ENCODE results near the gene TCL1A.

The TCL1A gene

DNA sequence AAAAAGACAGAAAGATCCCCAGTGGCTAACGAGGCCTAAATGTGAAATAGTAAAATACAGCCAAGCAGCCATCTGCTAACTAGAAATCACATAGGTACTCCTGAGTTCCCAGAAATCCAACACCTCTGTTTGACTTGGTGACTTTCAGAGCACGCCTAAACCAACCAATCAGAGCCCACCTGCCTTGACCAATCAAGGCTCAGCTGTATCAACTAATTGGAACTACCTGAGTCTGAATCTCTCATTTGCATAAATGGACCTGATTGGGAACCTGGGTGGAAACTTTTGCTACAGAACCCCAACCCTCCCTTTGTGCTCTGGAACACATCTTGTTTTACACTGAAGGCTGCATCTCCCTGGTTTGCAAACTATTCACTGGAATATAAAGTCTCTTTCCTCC, 32.8 kb downstream of the TCL1A start:
- no peak overlapping the region for H3K4me3 ChIP-seq (ENCODE audit: control insufficient read depth, low read depth, low read length)
- DNase-seq (ENCODE audit: low read depth): no peak
- TF ChIP-seq CTCF (conservative IDR thresholded peaks at IDR 0.05; ENCODE audit: control insufficient read depth, insufficient read depth, low read depth, low read length): no peak

DNA sequence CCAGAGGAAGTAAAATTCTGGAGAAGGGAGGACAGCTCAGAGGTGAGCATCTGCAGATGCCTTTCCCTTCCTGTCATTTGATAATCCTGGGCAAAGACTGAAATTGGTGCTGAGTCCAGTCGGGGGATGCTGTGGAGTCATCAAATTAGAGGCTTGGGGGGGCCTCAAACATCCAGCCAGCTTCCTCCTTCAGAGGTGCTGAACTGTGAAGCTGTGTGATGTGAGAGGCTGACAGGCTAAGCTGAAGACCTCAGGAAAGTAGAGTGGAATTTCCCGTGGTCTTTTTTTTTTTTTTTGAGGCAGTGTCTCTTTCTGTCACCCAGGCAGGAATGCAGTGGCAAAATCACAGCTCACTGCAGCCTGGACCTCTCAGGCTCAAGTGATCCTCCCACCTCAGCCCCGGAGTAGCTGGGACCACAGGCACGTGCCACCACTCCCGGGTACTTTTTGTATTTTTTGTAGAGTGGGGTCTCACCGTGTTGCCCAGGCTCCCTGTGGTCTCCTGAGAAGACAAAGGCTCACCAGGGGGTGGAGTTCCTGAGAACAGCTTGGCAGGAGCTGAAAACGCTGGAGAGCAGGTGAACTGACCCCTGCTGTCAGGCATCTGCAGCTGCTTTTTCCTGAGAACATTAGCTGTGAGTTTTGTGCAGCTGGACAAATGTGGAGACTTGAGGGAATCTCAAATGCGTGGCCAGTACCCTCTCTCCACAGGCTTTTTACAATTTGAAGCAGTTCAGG, 33.8 kb downstream of the TCL1A start:
- no peak overlapping the region for H3K4me3 ChIP-seq (ENCODE audit: control insufficient read depth, low read depth, low read length)
- TF ChIP-seq CTCF (conservative IDR thresholded peaks at IDR 0.05; ENCODE audit: control insufficient read depth, insufficient read depth, low read depth, low read length): no peak
- DNase-seq (ENCODE audit: low read depth): no peak

GRCh38 chr14:95679148-95679815, 34.6 kb downstream of the TCL1A start:
- TF ChIP-seq CTCF (conservative IDR thresholded peaks at IDR 0.05; ENCODE audit: control insufficient read depth, insufficient read depth, low read depth, low read length): no peak
- no peak for DNase-seq (ENCODE audit: low read depth)
- H3K4me3 ChIP-seq (ENCODE audit: control insufficient read depth, low read depth, low read length): no peak overlapping the region

DNA sequence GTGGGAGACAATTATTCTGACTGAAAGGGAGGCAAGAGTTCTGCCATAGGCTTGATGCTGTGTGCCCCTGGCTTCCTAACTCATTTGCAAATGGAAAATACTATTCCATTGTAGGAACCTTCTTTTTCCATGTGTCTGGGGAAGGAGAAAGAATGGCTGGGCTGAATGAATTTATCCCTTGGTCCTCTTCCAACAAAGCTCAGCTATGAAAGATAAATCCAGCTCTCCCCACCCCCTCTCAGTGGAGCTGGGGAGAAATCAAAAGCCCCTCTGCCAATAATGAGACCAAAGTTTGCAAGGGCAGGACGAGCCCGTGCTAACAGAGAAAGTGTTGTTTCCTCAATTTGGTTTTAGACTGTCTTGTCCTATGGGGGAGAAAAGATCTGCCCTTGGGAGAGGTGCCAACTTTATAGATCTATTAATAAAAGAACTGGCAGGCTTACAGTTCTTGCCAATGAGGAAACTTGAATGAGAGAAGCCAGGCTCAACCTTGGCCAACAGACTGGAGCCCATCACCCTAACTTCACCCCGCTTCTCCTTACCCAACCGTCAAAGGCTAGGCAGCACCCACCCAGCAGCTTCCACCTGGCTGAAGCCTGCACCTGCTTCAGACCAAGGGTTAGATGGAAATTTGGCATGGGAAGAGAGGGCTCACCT, 36.6 kb downstream of the TCL1A start:
- no peak for TF ChIP-seq CTCF (conservative IDR thresholded peaks at IDR 0.05; ENCODE audit: control insufficient read depth, insufficient read depth, low read depth, low read length)

DNA sequence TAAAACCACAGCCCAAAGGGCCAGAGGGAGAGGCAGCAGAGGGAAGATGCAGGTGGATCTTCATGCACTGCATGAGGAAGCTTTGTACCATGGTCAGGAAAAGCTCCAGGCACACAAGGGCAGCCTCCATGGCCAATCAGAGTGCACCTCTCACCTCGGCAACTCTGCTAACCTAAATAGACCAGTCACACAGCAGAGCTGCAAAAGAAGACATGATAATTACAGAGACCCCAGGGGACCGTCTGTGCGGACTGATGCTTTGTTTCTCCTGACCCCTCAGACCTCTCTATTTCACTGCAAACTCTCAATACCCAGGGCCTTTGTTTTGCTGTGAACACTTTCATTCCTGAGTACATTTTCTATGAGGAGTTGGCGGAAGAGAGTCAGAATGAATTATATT, 38.4 kb downstream of the TCL1A start:
- no peak for TF ChIP-seq CTCF (conservative IDR thresholded peaks at IDR 0.05; ENCODE audit: control insufficient read depth, insufficient read depth, low read depth, low read length)
- no peak for DNase-seq (ENCODE audit: low read depth)
- no peak overlapping the region for H3K4me3 ChIP-seq (ENCODE audit: control insufficient read depth, low read depth, low read length)

More for the DNA sequence above, 36.6 kb downstream of the TCL1A start:
- DNase-seq (ENCODE audit: low read depth): no peak
- no peak overlapping the region for H3K4me3 ChIP-seq (ENCODE audit: control insufficient read depth, low read depth, low read length)

GRCh38 chr14:95674613-95675012, 39.3 kb downstream of the TCL1A start:
- TF ChIP-seq CTCF (conservative IDR thresholded peaks at IDR 0.05; ENCODE audit: control insufficient read depth, insufficient read depth, low read depth, low read length): no peak
- H3K4me3 ChIP-seq (ENCODE audit: control insufficient read depth, low read depth, low read length): no peak overlapping the region
- no peak for DNase-seq (ENCODE audit: low read depth)

All from fibroblast of mammary gland (primary cell).